Measurements from ENCODE around the gene TC2N.

TC2N gene

DNA sequence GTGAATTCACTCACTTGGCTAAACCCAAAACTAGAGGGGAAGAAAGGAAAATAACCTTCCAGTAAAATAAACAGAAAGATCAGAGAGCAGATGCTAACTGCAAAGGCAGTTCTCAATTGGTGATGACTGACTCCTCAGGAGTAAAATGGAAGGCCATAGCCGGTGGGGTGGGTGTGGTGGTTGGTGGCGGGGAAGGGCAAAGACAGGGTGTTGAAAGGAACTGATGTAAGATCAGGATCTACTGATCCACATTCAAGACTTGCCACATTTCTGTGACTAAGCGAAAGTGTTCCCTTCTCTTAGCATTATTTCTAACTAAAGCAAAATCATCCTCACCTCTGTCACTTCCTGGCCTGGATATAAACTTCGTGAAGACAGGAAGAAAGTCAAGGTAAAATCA is 26.3 kb upstream of the TC2N start:
- no peak for TF ChIP-seq CTCF (IDR thresholded peaks at IDR 0.05)
- no peaks in the 10 kb centered on the region for H3K36me3 ChIP-seq
- no peak overlapping the region for H3K4me3 ChIP-seq (ENCODE audit: low read depth in 1 of 2, low read length in 1 of 2)
- no peaks in the 10 kb centered on the region for H3K9me3 ChIP-seq
- no peaks in the 10 kb centered on the region for H3K27me3 ChIP-seq
- H3K27ac ChIP-seq = no peak overlapping the region
- H3K4me1 ChIP-seq (ENCODE audit: control insufficient read depth in 1 of 2, insufficient read depth in 1 of 2, low read depth in 1 of 2, low read length in 1 of 2) = no peaks in the 10 kb centered on the region

- no peak for TF ChIP-seq CTCF (IDR thresholded peaks at IDR 0.05)
- Histone ChIP-seq H3K9me3 (no peaks in the 10 kb centered on the region), H3K4me3 (ENCODE audit: low read depth in 1 of 2, low read length in 1 of 2) (no peak overlapping the region), H3K27ac (no peak overlapping the region), H3K36me3 (no peaks in the 10 kb centered on the region), H3K27me3 (no peaks in the 10 kb centered on the region), H3K4me1 (ENCODE audit: control insufficient read depth in 1 of 2, insufficient read depth in 1 of 2, low read depth in 1 of 2, low read length in 1 of 2) (no peaks in the 10 kb centered on the region)
Measured at GRCh38 chr14:91893007-91893406, 25.7 kb upstream of the TC2N start.

- no peaks in the 10 kb centered on the region for H3K4me1 ChIP-seq (ENCODE audit: control insufficient read depth in 1 of 2, insufficient read depth in 1 of 2, low read depth in 1 of 2, low read length in 1 of 2)
- H3K27me3 ChIP-seq = no peaks in the 10 kb centered on the region
- no peaks in the 10 kb centered on the region for H3K36me3 ChIP-seq
- H3K27ac ChIP-seq = no peak overlapping the region
- H3K9me3 ChIP-seq = no peaks in the 10 kb centered on the region
- H3K4me3 ChIP-seq (ENCODE audit: low read depth in 1 of 2, low read length in 1 of 2) = no peak overlapping the region
- TF ChIP-seq CTCF (IDR thresholded peaks at IDR 0.05) = no peak
Measured at GRCh38 chr14:91891721-91892220, 24.4 kb upstream of the TC2N start.

DNA sequence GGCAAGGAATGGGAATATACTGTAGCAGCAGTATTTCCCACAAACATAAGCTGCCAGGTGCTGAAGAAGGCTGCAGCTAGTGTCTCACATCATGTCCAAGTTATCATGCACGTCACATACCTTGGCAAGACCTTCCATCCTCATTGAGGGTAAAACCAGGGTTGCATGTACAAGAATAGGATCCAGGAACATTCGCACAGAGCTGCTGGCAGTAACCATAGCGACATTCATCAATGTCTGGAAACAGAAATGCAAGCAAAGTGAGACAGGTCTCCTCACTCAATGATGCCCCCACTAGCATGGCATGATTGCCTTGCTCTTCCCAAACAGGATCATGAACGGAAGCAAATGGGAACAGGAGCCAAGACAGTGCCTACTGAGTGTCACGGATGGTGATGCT is 23.8 kb upstream of the TC2N start:
- TF ChIP-seq CTCF (IDR thresholded peaks at IDR 0.05) = no peak
- Histone ChIP-seq H3K27ac (no peak overlapping the region), H3K4me1 (ENCODE audit: control insufficient read depth in 1 of 2, insufficient read depth in 1 of 2, low read depth in 1 of 2, low read length in 1 of 2) (no peaks in the 10 kb centered on the region), H3K4me3 (ENCODE audit: low read depth in 1 of 2, low read length in 1 of 2) (no peak overlapping the region), H3K27me3 (no peaks in the 10 kb centered on the region), H3K36me3 (no peaks in the 10 kb centered on the region), H3K9me3 (no peaks in the 10 kb centered on the region)

GRCh38 chr14:91890291-91890749 is 23.0 kb upstream of the TC2N start:
- no peaks in the 10 kb centered on the region for H3K36me3 ChIP-seq
- no peaks in the 10 kb centered on the region for H3K4me1 ChIP-seq (ENCODE audit: control insufficient read depth in 1 of 2, insufficient read depth in 1 of 2, low read depth in 1 of 2, low read length in 1 of 2)
- H3K27me3 ChIP-seq = no peaks in the 10 kb centered on the region
- no peak overlapping the region for H3K4me3 ChIP-seq (ENCODE audit: low read depth in 1 of 2, low read length in 1 of 2)
- no peaks in the 10 kb centered on the region for H3K9me3 ChIP-seq
- TF ChIP-seq CTCF (IDR thresholded peaks at IDR 0.05) = no peak
- H3K27ac ChIP-seq = no peak overlapping the region
